ENCODE measurements around the gene KCNH1.

- TF ChIP-seq CTCF (IDR thresholded peaks at IDR 0.05 in 8 of 11, conservative IDR thresholded peaks at IDR 0.05 in 3 of 11) (no peak), POLR2AphosphoS5 (IDR thresholded peaks at IDR 0.05) (no peak), POLR2A (IDR thresholded peaks at IDR 0.05) (no peak)
These were observed 99.9 kb downstream of the KCNH1 start for GRCh38 chr1:211033921-211034525.
